ENCODE results near the gene TBX1.
A peak's percentile ranks its signal among the peaks of the same experiment; 100 is the strongest.

TBX1 gene

DNA sequence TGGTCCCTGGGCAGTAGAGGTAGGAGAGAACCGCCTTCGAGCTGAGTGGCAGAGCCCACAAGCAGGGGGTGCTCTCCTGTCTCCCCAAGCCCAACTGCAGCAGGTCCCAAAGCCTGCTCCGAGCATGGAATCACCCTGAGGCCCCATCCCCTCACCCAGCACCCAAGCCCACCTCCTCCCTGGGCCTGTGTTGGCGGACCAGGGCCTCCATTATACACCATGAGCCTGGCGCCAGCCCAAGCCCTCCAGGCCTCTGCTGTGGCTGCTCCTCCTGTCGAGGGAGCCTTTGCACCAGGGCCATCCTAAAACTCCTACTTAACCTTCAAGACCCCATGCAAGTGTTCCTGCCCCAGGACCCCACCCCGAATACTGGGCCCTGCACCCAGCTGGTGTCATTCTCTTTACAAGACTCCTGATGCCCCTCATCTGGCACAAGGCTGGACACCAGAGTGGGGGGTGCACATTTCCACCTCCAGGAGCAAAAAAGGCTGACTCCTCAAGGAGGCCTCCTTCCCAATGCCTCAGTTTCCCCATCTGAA, 20.6 kb upstream of the TBX1 start:
- Histone ChIP-seq H3K27me3 (no peaks in the 10 kb centered on the region), H3K4me1 (no peaks in the 10 kb centered on the region; the same call in 1 of the 2 replicates), H3K4me3 (ENCODE audit: low read depth, low read length) (no peak overlapping the region), H3K36me3 (no peaks in the 10 kb centered on the region), H3K9me3 (no peaks in the 10 kb centered on the region)
- TF ChIP-seq, protein P1, sequence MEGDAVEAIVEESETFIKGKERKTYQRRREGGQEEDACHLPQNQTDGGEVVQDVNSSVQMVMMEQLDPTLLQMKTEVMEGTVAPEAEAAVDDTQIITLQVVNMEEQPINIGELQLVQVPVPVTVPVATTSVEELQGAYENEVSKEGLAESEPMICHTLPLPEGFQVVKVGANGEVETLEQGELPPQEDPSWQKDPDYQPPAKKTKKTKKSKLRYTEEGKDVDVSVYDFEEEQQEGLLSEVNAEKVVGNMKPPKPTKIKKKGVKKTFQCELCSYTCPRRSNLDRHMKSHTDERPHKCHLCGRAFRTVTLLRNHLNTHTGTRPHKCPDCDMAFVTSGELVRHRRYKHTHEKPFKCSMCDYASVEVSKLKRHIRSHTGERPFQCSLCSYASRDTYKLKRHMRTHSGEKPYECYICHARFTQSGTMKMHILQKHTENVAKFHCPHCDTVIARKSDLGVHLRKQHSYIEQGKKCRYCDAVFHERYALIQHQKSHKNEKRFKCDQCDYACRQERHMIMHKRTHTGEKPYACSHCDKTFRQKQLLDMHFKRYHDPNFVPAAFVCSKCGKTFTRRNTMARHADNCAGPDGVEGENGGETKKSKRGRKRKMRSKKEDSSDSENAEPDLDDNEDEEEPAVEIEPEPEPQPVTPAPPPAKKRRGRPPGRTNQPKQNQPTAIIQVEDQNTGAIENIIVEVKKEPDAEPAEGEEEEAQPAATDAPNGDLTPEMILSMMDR (IDR thresholded peaks at IDR 0.05; ENCODE audit: low read depth, low read length), result no peak
- DNase-seq, result peak; percentile 52

DNA sequence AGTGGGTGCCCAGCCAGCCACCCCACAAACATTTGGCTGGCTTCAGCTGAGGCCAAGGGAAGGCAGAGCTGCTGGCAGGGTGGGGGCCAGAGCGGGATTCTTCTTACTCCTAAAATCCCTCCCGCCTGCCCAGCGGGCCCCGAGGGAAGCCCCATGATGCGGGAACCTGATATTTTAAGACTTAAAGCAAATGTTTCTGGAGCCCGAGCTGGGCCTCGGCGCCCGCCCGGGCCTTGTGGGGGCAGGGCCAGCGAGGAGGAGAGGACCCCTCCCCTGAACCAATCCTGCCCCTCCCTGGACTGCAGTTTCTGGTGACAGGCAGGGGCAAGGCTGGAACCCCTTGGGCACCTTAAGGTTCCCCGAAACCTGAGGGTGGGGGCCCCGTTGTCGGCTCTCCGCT, 20.0 kb upstream of the TBX1 start:
- H3K4me3 ChIP-seq (ENCODE audit: low read depth, low read length), result no peak overlapping the region
- TF ChIP-seq, protein P1 (IDR thresholded peaks at IDR 0.05; ENCODE audit: low read depth, low read length), result no peak
- H3K27me3 ChIP-seq, result no peaks in the 10 kb centered on the region
- peaks cover 2% of the 10 kb centered on the region for H3K4me1 ChIP-seq
- DNase-seq, result no peak
- H3K9me3 ChIP-seq, result no peaks in the 10 kb centered on the region
- H3K36me3 ChIP-seq, result no peaks in the 10 kb centered on the region

DNA sequence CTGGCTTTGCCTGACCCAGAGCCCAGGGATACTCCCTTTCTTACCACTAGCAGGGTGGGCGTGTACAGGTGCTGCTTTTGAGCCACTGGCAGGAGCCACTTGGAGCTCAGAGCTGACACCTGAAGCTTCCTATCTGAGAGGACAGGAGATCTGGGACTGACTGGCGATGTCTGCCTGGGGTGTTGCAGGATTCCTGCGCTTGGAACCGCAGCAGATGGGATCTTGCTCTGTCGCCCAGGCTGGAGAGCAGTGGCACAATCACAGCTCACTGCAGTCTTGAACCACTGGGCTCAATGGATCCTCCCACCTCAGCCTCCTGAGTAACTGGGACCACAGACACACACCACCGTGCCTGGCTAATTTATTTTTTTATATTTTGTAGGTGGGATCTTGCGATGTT, 19.5 kb upstream of the TBX1 start:
- H3K36me3 ChIP-seq, result no peaks in the 10 kb centered on the region
- no peak for DNase-seq
- TF ChIP-seq, protein P1 (IDR thresholded peaks at IDR 0.05; ENCODE audit: low read depth, low read length), result no peak
- H3K9me3 ChIP-seq, result no peaks in the 10 kb centered on the region
- H3K27me3 ChIP-seq, result no peaks in the 10 kb centered on the region
- no peak overlapping the region for H3K4me3 ChIP-seq (ENCODE audit: low read depth, low read length)
- peaks cover 7% of the 10 kb centered on the region for H3K4me1 ChIP-seq

DNA sequence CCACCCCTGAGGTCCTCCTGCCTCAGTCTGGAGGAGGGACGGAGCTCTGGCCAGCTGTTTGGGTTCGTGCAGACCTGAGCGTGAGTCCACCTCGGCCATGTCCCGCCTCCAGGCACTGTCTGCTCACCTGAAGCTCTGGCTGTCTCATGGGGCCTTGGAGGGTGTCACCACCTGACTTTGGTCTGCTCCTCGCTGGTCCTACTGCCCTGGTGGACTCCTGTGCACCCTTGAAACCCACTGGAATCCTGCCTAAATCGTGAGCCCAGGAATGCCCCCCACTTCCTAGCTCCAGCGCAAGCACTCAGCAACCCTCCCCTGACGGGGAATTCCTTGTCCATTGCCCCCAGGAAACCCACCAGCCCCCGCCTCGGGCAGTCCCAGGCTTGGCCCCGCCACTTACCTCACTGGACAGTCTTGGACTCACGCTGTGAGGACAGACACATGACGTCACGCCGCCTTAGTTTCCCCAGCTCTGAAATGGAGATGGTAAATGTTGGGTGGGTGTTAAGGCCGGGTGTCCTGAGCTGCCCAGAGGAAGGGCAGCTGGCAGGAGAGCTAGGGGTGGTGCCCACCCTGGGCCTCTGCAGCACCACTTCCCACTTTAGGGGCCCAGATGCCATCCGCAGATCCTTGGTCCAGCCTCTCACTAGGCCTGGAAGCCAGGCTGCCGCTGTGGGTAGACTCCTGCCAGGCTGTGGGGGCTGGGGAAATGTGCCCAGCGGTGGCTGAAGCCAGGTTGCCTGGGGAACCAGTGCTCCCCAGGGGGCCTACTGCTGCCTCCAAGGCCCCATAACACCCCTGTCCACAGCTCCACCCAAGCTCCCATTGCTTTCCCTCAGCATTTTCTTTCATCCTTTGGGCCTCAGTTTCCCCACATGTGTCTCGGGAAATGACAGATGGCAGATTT, 18.2 kb upstream of the TBX1 start:
- Histone ChIP-seq H3K27me3 (no peaks in the 10 kb centered on the region), H3K4me1 (peaks cover 8% of the 10 kb centered on the region), H3K36me3 (no peaks in the 10 kb centered on the region), H3K4me3 (ENCODE audit: low read depth, low read length) (no peak overlapping the region), H3K9me3 (no peaks in the 10 kb centered on the region)
- TF ChIP-seq, protein P1 (IDR thresholded peaks at IDR 0.05; ENCODE audit: low read depth, low read length), result no peak
- DNase-seq, result no peak

DNA sequence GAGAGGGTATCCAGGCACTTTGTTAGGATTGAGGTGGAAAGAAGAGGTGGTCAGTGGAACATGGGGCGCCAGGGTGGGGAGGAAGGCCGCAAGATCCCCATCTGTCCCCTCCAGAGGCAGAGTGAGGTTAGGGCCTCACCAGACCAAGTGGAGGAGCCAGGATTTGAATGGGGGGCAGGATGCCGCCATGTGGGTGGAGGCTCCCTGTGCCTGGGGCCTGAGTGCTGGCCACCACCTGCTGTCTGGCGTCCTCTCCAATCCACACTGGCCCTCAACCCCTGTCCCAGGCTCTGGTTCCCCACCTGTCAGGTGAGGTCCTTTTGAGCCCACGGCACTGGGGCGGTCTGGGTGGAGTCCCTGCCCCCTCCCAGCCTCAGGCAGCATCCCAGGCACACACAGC, 17.5 kb upstream of the TBX1 start:
- TF ChIP-seq, protein P1 (IDR thresholded peaks at IDR 0.05; ENCODE audit: low read depth, low read length), result no peak
- Histone ChIP-seq H3K4me1 (peaks cover 8% of the 10 kb centered on the region), H3K36me3 (no peaks in the 10 kb centered on the region), H3K27me3 (no peaks in the 10 kb centered on the region), H3K4me3 (ENCODE audit: low read depth, low read length) (no peak overlapping the region), H3K9me3 (no peaks in the 10 kb centered on the region)
- DNase-seq, result no peak

DNA sequence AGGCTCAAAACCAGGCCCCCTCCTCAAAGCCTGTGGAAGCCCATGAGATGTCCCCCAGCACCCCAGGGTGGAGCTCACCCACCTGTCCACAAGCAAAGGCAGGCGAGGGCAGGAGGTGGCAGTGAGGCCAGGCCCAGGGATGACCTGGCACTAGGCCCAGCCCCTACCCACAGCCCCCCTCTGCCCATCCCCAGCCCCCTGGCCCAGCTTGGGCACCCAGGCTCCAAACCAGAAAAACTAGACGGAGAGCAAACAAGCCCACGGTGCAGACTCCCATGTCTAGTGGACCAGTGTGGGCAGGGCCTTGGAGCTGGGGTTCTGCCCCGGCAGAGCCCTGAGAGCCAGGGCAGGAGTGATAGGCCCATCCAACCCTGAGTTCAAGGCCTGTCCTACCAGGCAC, 16.9 kb upstream of the TBX1 start:
- DNase-seq, result no peak
- Histone ChIP-seq H3K4me1 (peaks cover 8% of the 10 kb centered on the region), H3K36me3 (no peaks in the 10 kb centered on the region), H3K9me3 (no peaks in the 10 kb centered on the region), H3K4me3 (ENCODE audit: low read depth, low read length) (no peak overlapping the region), H3K27me3 (no peaks in the 10 kb centered on the region)
- TF ChIP-seq, protein P1 (IDR thresholded peaks at IDR 0.05; ENCODE audit: low read depth, low read length), result no peak
